Stimulated activated CD8-positive, alpha-beta memory T cell treated with anti-CD3 and anti-CD28 coated beads, Interleukin-4, amount 100 ng/mL, for 1 hour (primary cell): ENCODE results near the gene GTF2I.
"Not testable (repeated sequence)": the region's sequence is repeated elsewhere in the genome, so short reads cannot be mapped to it uniquely, and the experiment has no call there.

Experiments used
- DNase-seq, 2 donors: peaks; one replicate each; pipeline ENCODE4 v3.0.0-alpha.2; 2020; ENCODE audit warnings: low read depth in 2 of 2, low spot score in 1 of 2

The GTF2I gene

DNA sequence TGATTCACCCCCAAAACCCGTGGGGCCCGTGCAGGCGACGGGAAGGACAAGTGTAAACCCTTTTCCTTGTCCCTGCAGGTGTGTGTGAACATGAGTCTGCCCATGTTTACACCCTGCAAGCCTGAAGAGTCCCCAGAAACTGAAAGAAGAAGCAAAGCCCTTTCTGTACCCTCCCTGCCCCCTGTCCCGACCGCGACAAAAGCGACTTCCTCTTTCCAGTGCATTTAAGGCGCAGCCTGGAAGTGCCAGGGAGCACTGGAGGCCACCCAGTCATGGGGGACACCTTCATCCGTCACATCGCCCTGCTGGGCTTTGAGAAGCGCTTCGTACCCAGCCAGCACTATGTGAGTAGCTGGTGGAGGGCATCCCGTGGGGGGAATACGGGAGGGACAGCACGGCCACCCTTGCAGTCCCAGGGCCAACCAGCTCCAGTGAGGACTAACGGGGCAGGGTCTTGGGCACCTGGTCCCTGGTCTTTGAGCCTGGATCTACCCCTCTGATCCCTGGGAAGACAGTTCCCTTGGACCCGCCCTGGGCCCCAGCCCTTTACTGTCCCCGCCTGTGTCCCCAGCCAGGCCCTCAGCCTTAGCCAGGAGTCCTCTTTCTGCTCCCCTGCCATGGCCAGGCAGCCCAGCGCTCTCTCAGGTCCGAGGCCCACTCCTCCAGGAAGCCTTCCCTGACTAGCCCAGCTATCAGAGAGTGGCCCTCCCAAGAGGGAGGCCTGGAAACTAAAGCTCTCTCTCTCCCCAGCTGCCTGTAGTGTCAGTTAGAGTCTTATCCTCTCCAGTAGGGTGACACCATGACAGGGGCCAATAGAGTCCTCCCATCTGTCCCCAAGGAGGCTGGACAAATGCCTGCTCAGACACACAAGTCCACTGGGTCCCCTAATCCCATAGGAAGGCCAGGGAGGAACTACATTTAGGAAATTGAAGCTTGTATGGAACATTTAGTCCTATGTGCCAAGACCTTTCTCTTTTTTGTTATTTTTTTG, 116.5 kb downstream of the GTF2I start, which contains the start of gene NCF1:
NCF1 (plus strand) TSS at position 252 of the 991 bp plus-strand sequence; CDS start at position 273, 21 bp downstream.
- DNase-seq, result not testable (repeated sequence)

DNA sequence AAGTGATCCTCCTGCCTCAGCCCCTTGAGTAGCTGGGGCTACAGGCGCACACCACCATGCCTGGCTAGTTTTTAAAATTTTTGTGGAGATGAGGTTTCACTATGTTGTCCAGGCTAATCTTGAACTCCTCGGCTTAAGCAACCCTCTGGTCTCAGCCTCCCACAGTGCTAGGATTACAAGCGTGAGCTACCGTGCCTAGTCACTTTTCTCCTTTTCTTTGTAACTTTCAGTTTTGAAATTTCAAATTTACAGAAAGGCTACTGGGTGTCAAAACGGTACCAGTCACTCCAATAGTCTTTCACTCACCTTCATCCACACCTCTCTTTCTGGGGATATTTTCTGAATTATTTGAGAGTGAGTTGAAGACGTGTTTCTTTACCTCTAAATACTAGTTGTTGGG, 117.6 kb downstream of the GTF2I start:
- not testable (repeated sequence) for DNase-seq

DNA sequence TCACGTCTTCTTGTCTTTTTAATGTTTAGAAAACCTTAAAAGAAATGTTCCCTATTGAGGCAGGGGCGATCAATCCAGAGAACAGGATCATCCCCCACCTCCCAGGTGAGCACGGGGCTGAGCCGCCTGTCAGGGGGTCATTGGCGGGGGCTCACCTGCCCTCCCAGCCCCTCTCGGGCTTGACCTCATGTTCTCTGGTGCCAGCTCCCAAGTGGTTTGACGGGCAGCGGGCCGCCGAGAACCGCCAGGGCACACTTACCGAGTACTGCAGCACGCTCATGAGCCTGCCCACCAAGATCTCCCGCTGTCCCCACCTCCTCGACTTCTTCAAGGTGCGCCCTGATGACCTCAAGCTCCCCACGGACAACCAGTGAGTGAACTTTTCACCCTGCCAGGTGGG, 121.5 kb downstream of the GTF2I start:
- not testable (repeated sequence) for DNase-seq

- DNase-seq, result not testable (repeated sequence)
Measured at GRCh38 chr7:74781746-74782145, 124.2 kb downstream of the GTF2I start.

- DNase-seq, result not testable (repeated sequence)
Measured at GRCh38 chr7:74783595-74783994, 126.1 kb downstream of the GTF2I start.

DNA sequence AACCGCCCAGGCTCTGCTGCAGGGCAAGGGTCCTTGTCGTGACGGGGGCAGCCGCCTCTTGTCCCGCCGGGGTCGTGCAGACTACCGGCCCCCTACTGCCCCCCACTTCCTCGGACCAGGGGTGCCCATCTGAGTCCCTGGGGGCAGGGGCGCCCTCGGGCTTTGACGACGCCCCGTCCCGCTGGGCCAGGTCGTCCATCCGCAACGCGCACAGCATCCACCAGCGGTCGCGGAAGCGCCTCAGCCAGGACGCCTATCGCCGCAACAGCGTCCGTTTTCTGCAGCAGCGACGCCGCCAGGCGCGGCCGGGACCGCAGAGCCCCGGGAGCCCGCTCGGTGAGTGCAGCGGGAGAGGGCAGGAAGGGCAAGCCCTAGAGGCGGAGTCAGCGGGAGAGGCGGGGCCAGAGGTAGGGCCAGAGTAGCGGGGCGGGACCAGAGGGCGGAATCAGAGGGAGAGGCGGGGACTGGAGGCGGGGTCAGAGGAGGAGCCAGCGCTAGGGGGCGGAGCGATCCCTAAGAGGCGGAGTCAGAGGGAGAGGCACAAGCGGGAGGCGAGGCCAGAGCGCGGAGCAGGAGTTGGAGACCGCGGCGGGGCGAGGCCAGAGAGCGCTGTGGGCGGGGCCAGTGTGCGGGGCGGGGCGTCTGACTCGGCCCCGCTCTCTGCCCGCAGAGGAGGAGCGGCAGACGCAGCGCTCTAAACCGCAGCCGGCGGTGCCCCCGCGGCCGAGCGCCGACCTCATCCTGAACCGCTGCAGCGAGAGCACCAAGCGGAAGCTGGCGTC, 131.0 kb downstream of the GTF2I start:
- DNase-seq, result peak; percentile 90 to 93

- DNase-seq, result not testable (repeated sequence)
Measured at GRCh38 chr7:74789200-74789736, 131.8 kb downstream of the GTF2I start.

GRCh38 chr7:74797848-74798622, 140.5 kb downstream of the GTF2I start:
- DNase-seq, result not testable (repeated sequence)

DNA sequence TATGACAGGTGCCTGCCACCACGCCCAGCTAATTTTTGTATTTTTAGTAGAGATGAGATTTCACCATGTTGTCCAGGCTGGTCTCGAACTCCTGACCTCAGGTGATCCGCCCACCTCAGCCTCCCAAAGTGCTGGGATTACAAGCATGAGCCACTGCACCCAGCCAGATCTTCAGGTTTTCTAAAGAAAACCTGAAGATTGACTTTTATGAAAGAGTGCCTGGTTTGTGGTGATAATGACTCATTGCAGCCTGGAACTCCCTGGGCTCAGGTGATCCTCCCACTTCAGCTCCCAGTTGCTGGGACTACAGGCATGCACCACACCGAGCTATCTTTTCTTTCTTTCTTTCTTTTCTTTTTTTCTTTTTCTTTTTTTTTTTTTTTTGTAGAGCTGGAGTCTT, 141.1 kb downstream of the GTF2I start:
- not testable (repeated sequence) for DNase-seq
